B cell (primary cell): ENCODE data around the gene COX5B. TPM values are rescaled to one million over a fixed set of nuclear protein-coding genes. Genes with fewer than 3 reads are reported as not detected.

Source experiments
- ATAC-seq: fragments of 200-7000 bp; cut with Tn5 transposase; one replicate; pipeline ENCODE4 v1.10.0; 2021; ENCODE audit warnings: low read depth, mild to moderate bottlenecking, moderate number of reproducible peaks, moderate library complexity
- CTCF ChIA-PET: fragments of 350-600 bp; sonication (Branson Sonifier 250); formaldehyde crosslinking; loops from one replicate; lab custom pipeline; 2021; ENCODE audit warnings: antibody characterized with exemption, inconsistent platforms; lab: Charles Lee
- POLR2A ChIA-PET: fragments of 350-600 bp; sonication (Branson Sonifier 250); formaldehyde crosslinking; loops from one replicate; lab custom pipeline; 2021; ENCODE audit warnings: antibody characterized with exemption; lab: Charles Lee
- DNase-seq: peaks from one replicate; pipeline ENCODE4 v3.0.0; 2013
- H2AFZ ChIP-seq: 2 replicates; pipeline ENCODE4 v1.6.1; 2012; ENCODE audit warnings: mild to moderate bottlenecking, low read depth, low read length; ENCODE audit not compliant: insufficient read depth, poor library complexity, severe bottlenecking
- H3K27ac ChIP-seq, 2 donors: 1 replicate in 1 of 2; 2 replicates in 1 of 2; pipeline ENCODE4 v1.5.1; 2012 to 2013; ENCODE audit warnings: low read length in 2 of 2, mild to moderate bottlenecking in 2 of 2, moderate library complexity in 1 of 2
- H3K27me3 ChIP-seq, 4 experiments: fragments of 200-600 bp in 1 of 4; sonication (generic) in 1 of 4; replicated peaks in 1 of 4; 1 replicate in 2 of 4; 2 replicates in 2 of 4; pipeline versions ENCODE4 v1.6.1 to v1.7.0; 2013 to 2016; ENCODE audit warnings: low read length in 3 of 4, mild to moderate bottlenecking in 2 of 4, mixed read lengths in 1 of 4, moderate library complexity in 1 of 4; ENCODE audit not compliant: insufficient read depth in 4 of 4, control insufficient read depth in 3 of 4; ENCODE audit errors: control extremely low read depth in 1 of 4
- H3K36me3 ChIP-seq, 2 experiments: replicated peaks in 1 of 2; 1 replicate in 1 of 2; 2 replicates in 1 of 2; pipeline versions ENCODE4 v1.6.1 to v1.7.1; 2013; ENCODE audit warnings: low read length in 1 of 2; ENCODE audit not compliant: insufficient read depth in 2 of 2, control insufficient read depth in 1 of 2; ENCODE audit errors: control extremely low read depth in 1 of 2, extremely low read depth in 1 of 2
- H3K4me1 ChIP-seq, 2 donors: fragments of 200-600 bp in 1 of 2; sonication (generic) in 1 of 2; 1 replicate in 1 of 2; 2 replicates in 1 of 2; pipeline versions ENCODE4 v1.5.1 to v1.6.1; 2013 to 2017; ENCODE audit warnings: low read length in 2 of 2; ENCODE audit not compliant: control insufficient read depth in 2 of 2, insufficient read depth in 2 of 2
- H3K4me2 ChIP-seq: replicated peaks from 2 replicates; pipeline ENCODE3; 2012; ENCODE audit warnings: mild to moderate bottlenecking, low read depth, low read length; ENCODE audit not compliant: poor library complexity, severe bottlenecking
- H3K4me3 ChIP-seq, 5 experiments: fragments of 200-600 bp in 1 of 5; sonication (generic) in 1 of 5; 1 replicate in 3 of 5; 2 replicates in 2 of 5; pipeline versions ENCODE4 v1.5.1 to v1.7.0; 2011 to 2016; ENCODE audit warnings: low read length in 4 of 5, mild to moderate bottlenecking in 4 of 5, low read depth in 2 of 5, control low read depth in 1 of 5, moderate library complexity in 1 of 5; ENCODE audit not compliant: insufficient read depth in 1 of 5; ENCODE audit errors: control extremely low read depth in 1 of 5, extremely low read depth in 1 of 5
- H3K79me2 ChIP-seq: fragments of 200-600 bp; sonication (generic); one replicate; pipeline ENCODE4 v1.6.0; 2016; ENCODE audit warnings: low read length; ENCODE audit not compliant: control insufficient read depth, insufficient read depth
- H3K9ac ChIP-seq: fragments of 200-600 bp; sonication (generic); 2 replicates; pipeline ENCODE4 v1.6.1; 2017; ENCODE audit warnings: mild to moderate bottlenecking, low read length, moderate library complexity
- H3K9me3 ChIP-seq, 3 donors: one replicate each; pipeline versions ENCODE4 v1.6.1 to v1.7.1; 2013; ENCODE audit warnings: low read length in 2 of 3; ENCODE audit not compliant: control insufficient read depth in 2 of 3, insufficient read depth in 1 of 3; ENCODE audit errors: control extremely low read depth in 1 of 3
- H4K20me1 ChIP-seq: 2 replicates; pipeline ENCODE4 v1.6.0; 2012; ENCODE audit warnings: mild to moderate bottlenecking, low read length; ENCODE audit not compliant: insufficient read depth, control insufficient read depth, poor library complexity, severe bottlenecking
- H3K27ac Mint-ChIP-seq: one replicate; pipeline ENCODE4 v1.8.0; 2021; ENCODE audit warnings: mixed read lengths
- H3K27me3 Mint-ChIP-seq: one replicate; pipeline ENCODE4 v1.8.0; 2021; ENCODE audit warnings: mixed read lengths
- H3K4me1 Mint-ChIP-seq: one replicate; pipeline ENCODE4 v1.8.0; 2021; ENCODE audit warnings: mixed read lengths
- H3K4me3 Mint-ChIP-seq: one replicate; pipeline ENCODE4 v1.8.0; 2021; ENCODE audit warnings: mixed read lengths
- H3K9me3 Mint-ChIP-seq: one replicate; pipeline ENCODE4 v1.8.0; 2022; ENCODE audit warnings: mixed read lengths; ENCODE audit not compliant: insufficient read depth
- CTCF ChIP-seq: fragments of 200-600 bp; IDR thresholded peaks from one replicate; pipeline ENCODE4 v1.8.0; 2022; ENCODE audit warnings: antibody characterized with exemption, mild to moderate bottlenecking
- EZH2 ChIP-seq: IDR thresholded peaks from 2 replicates; pipeline ENCODE4 v1.6.1; 2012; ENCODE audit warnings: borderline replicate concordance, low read depth, mild to moderate bottlenecking, moderate library complexity, low read length; ENCODE audit not compliant: insufficient read depth, poor library complexity, severe bottlenecking
- WGBS: methylation state at CpG from one replicate; pipeline ENCODE4 v1.1.5; 2013; ENCODE audit warnings: missing lambda C conversion rate; ENCODE audit not compliant: insufficient coverage; 5-methylcytosine and 5-hydroxymethylcytosine counted together
- intact Hi-C: fragments of 100-400 bp; cut with micrococcal nuclease; formaldehyde crosslinking; loops from one replicate; pipeline ENCODE4 v1.10.0; 2022
- polyA plus RNA-seq: library from polyadenylated mRNA; depleted of rRNA; stranded (reverse); fragments of >200 nt; gene quantifications from 2 replicates; pipeline ENCODE4 v1.2.3, GENCODE V29; 2012
- total RNA-seq, 2 donors: library from RNA; stranded (reverse); fragments of 120-200 nt in 1 of 2; gene quantifications; 1 replicate in 1 of 2; 2 replicates in 1 of 2; pipeline versions ENCODE4 v1.2.3 to v1.2.4, GENCODE V29; 2013 to 2022

The COX5B gene
- total and polyA plus RNA-seq, 2 donors (not counting 1 experiment from before 2014, with no cell fraction given): 111 to 164 TPM

- ChIA-PET CTCF (interaction anchor here (1.4 to 6.2 kb wide), 5 partner anchors 12 to 71 kb away, joined by 6 to 53 read pairs (median 9); partner anchors contain the start of gene COX5B), POLR2A (interaction anchor here (4.6 kb wide), 1 partner anchor 16 kb away, joined by 44 read pairs; the partner anchor contains the start of gene COX5B)
- H3K9me3 Mint-ChIP-seq: no peaks in the 10 kb centered on the region
- peaks cover 37% of the 10 kb centered on the region for H3K79me2 ChIP-seq
- WGBS: 100% methylated on average over 4 of the region's 6 CpGs
- H3K27ac ChIP-seq: no peak overlapping the region
- no peaks in the 10 kb centered on the region for H3K27me3 Mint-ChIP-seq
- H2AFZ ChIP-seq: no peak overlapping the region
- H3K9me3 ChIP-seq: no peaks in the 10 kb centered on the region
- H3K4me3 ChIP-seq: peak overlapping the region in 1 of 5 experiments; percentile 66
- H3K4me3 Mint-ChIP-seq: peak overlapping the region; percentile 94
- peaks cover 0 to 27% of the 10 kb centered on the region in 2 experiments for H3K36me3 ChIP-seq
- ATAC-seq: no peak
- H3K4me1 Mint-ChIP-seq: peaks cover 33% of the 10 kb centered on the region
- TF ChIP-seq CTCF (no peak), EZH2 (no peak)
- H3K27me3 ChIP-seq: no peaks in the 10 kb centered on the region
- H3K4me2 ChIP-seq: peak overlapping the region; percentile 81
- no peak for DNase-seq
- peaks cover 38% of the 10 kb centered on the region for H4K20me1 ChIP-seq
- peaks cover 23 to 31% of the 10 kb centered on the region in 2 donors for H3K4me1 ChIP-seq
- peak overlapping the region; percentile 43 for H3K27ac Mint-ChIP-seq
- intact Hi-C loops: loop anchor here (5.0 to 10.0 kb wide), 3 partner anchors 547 to 1830 kb away; partner anchors contain the start of genes ANKRD36, CNNM4 and REV1
- H3K9ac ChIP-seq: no peak overlapping the region
Measured at GRCh38 chr2:97661927-97662326, 16.1 kb downstream of the COX5B start.

- Histone ChIP-seq H3K4me1 (peaks cover 23 to 31% of the 10 kb centered on the region in 2 donors), H4K20me1 (peaks cover 38% of the 10 kb centered on the region), H3K9me3 (no peaks in the 10 kb centered on the region), H2AFZ (no peak overlapping the region), H3K27me3 (no peaks in the 10 kb centered on the region), H3K9ac (peak overlapping the region; percentile 78), H3K4me2 (peak overlapping the region; percentile 81), H3K79me2 (peaks cover 37% of the 10 kb centered on the region), H3K4me3 (peak overlapping the region; percentile 66 to 85 (median 71)), H3K27ac (peak overlapping the region in 1 of 2 donors; percentile 88), H3K36me3 (peaks cover 0 to 22% of the 10 kb centered on the region in 2 experiments)
- Mint-ChIP-seq H3K9me3 (no peaks in the 10 kb centered on the region), H3K27me3 (no peaks in the 10 kb centered on the region), H3K4me1 (peaks cover 33% of the 10 kb centered on the region), H3K27ac (peak overlapping the region; percentile 91), H3K4me3 (peak overlapping the region; percentile 94)
- ChIA-PET POLR2A (interaction anchor here (0.6 to 4.6 kb wide), 4 partner anchors 9 to 17 kb away, joined by 3 to 44 read pairs (median 8); partner anchors contain the start of gene COX5B), CTCF (interaction anchor here (1.3 to 6.2 kb wide), 6 partner anchors 11 to 72 kb away, joined by 4 to 53 read pairs (median 8); partner anchors contain the start of gene COX5B)
- 45% methylated on average over 7 of the region's 12 CpGs for WGBS
- TF ChIP-seq CTCF (no peak), EZH2 (no peak)
- ATAC-seq: no peak
- DNase-seq: no peak
- intact Hi-C loops: loop anchor here (5.0 to 10.0 kb wide), 3 partner anchors 548 to 1830 kb away; partner anchors contain the start of genes ANKRD36, CNNM4 and REV1
Measured at GRCh38 chr2:97662386-97662894, 16.6 kb downstream of the COX5B start.
